ENCODE measurements around the gene FRMD5. TPM values are rescaled to one million over a fixed set of nuclear protein-coding genes. Genes with fewer than 3 reads are reported as not detected.
"Not testable (repeated sequence)": the region's sequence is repeated elsewhere in the genome, so short reads cannot be mapped to it uniquely, and the experiment has no call there.

Gene FRMD5
- total RNA-seq, 2 donors from 2014 or later, result 25.5 to 52.3 TPM

DNA sequence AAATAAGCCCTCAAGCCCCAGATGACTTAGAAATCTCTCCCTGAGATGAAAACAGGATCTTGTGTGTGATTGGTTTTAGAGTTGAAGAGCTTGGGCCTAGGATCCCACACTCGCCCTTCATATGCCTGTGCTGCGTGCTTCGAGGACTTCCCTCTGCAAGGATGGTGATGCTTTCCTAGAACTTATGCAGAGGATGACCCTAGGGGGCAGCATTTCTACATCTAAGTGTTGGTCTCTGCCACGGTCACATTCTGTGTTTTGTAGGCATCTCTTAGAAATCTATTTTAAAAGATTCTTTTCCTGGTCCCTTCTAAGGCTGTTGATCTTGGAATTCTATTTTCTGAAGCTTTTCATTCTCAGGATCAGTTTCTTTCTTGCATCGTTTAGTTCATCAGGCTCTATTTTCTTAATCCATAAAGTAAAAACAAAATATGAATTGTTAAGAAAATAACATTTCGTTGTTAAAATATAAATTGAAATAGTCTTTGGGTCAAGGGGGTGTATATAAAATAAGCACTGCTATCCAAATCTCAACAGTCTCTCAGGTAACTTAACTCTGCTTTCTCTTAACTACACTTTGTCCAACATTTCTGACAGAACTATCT is 322.6 kb downstream of the FRMD5 start:
- TF ChIP-seq, protein P1, sequence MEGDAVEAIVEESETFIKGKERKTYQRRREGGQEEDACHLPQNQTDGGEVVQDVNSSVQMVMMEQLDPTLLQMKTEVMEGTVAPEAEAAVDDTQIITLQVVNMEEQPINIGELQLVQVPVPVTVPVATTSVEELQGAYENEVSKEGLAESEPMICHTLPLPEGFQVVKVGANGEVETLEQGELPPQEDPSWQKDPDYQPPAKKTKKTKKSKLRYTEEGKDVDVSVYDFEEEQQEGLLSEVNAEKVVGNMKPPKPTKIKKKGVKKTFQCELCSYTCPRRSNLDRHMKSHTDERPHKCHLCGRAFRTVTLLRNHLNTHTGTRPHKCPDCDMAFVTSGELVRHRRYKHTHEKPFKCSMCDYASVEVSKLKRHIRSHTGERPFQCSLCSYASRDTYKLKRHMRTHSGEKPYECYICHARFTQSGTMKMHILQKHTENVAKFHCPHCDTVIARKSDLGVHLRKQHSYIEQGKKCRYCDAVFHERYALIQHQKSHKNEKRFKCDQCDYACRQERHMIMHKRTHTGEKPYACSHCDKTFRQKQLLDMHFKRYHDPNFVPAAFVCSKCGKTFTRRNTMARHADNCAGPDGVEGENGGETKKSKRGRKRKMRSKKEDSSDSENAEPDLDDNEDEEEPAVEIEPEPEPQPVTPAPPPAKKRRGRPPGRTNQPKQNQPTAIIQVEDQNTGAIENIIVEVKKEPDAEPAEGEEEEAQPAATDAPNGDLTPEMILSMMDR (IDR thresholded peaks at IDR 0.05), result peak; percentile 31 to 70
- Histone ChIP-seq H3K27me3 (no peaks in the 10 kb centered on the region), H3K4me1 (no peaks in the 10 kb centered on the region), H3K4me3 (no peak overlapping the region), H3K36me3 (peaks cover 8% of the 10 kb centered on the region), H3K27ac (no peak overlapping the region), H3K9me3 (no peaks in the 10 kb centered on the region)
- DNase-seq (ENCODE audit: low spot score), result no peak

DNA sequence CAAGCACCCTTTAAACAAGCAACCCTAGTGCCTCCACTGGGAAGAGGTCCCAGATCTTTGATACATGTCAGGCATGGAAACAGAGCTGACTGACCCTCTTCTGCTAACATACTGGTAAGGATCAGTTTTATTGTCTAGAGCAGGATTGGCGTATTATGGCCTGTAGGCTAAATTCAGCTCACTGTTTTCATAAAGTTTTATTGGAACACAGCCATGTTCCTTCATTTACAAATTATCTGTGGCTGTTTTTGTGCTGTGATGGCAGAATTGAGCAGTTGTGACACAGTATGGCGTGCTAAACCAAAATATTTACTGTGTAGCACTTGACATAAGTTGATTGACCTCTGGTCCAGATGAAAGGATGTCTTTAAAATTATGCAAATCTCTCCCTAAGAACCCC is 323.2 kb downstream of the FRMD5 start:
- no peak for DNase-seq (ENCODE audit: low spot score)
- Histone ChIP-seq H3K9me3 (no peaks in the 10 kb centered on the region), H3K4me3 (no peak overlapping the region), H3K27me3 (no peaks in the 10 kb centered on the region), H3K27ac (no peak overlapping the region), H3K36me3 (peaks cover 8% of the 10 kb centered on the region), H3K4me1 (no peaks in the 10 kb centered on the region)
- TF ChIP-seq, protein P1 (IDR thresholded peaks at IDR 0.05), result no peak

DNA sequence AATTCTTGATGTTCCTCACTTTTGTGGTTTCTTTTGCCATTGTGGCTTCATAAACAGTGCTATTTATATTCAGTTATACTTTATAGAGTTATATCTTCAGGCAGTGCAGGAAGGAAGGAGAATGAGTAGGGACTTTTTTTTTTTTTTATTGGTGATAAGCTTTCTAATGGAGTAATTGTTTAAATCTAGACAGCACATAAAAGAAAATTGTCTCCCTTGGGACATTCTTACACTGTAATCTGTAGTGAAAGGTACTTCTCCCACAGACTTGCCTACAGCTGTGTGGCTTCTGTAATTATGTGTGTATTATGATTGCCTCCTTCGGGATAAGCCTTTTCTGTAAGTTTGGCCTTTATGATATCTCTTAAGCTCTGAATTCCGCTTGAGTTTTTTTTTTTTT is 326.7 kb downstream of the FRMD5 start:
- no peak overlapping the region for H3K4me3 ChIP-seq
- H3K9me3 ChIP-seq, result no peaks in the 10 kb centered on the region
- H3K27me3 ChIP-seq, result no peaks in the 10 kb centered on the region
- no peak overlapping the region for H3K27ac ChIP-seq
- no peaks in the 10 kb centered on the region for H3K4me1 ChIP-seq
- no peak for DNase-seq (ENCODE audit: low spot score)
- peaks cover 8% of the 10 kb centered on the region for H3K36me3 ChIP-seq
- TF ChIP-seq, protein P1 (IDR thresholded peaks at IDR 0.05), result no peak

DNA sequence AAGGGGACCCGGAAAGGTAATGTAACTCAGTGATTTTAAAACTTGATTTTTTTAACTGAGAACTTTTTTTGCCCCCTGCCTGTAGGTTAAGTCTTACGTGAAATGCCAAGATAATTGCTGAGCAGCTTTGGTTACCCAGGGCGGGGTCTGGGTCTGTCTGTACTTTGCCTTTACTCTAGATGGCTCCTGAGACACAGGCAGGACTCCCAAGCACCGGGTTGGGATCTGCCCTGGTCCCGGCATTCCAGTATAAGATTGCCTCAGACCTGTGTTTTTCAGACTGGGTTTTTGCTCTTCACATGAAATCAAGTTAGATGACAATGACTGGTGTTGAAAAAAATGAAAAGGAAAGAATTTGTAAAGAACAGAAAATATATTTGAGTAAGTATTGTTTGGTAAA is 328.0 kb downstream of the FRMD5 start:
- H3K4me3 ChIP-seq, result no peak overlapping the region
- H3K27ac ChIP-seq, result no peak overlapping the region
- H3K36me3 ChIP-seq, result peaks cover 8% of the 10 kb centered on the region
- no peaks in the 10 kb centered on the region for H3K27me3 ChIP-seq
- TF ChIP-seq, protein P1 (IDR thresholded peaks at IDR 0.05), result no peak
- no peak for DNase-seq (ENCODE audit: low spot score)
- H3K4me1 ChIP-seq, result no peaks in the 10 kb centered on the region
- no peaks in the 10 kb centered on the region for H3K9me3 ChIP-seq

DNA sequence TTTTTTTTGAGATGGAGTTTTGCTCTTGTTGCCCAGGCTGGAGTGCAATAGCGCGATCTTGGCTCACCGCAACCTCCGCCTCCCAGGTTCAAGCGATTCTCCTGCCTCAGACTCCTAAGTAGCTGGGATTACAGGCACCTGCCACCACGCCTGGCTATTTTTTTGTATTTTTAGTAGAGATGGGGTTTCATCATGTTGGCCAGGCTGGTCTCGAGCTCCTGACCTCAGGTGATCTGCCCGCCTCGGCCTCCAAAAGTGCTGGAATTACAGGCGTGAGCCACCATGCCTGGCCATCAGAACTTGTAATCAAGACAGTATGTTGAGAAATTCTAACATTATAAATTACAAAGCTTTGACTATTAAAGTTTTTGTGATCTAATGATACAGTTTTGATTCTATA is 328.4 kb downstream of the FRMD5 start:
- not testable (repeated sequence) for H3K27ac ChIP-seq; H3K4me3 ChIP-seq; H3K4me1 ChIP-seq; H3K36me3 ChIP-seq; DNase-seq (ENCODE audit: low spot score); H3K27me3 ChIP-seq; H3K9me3 ChIP-seq

DNA sequence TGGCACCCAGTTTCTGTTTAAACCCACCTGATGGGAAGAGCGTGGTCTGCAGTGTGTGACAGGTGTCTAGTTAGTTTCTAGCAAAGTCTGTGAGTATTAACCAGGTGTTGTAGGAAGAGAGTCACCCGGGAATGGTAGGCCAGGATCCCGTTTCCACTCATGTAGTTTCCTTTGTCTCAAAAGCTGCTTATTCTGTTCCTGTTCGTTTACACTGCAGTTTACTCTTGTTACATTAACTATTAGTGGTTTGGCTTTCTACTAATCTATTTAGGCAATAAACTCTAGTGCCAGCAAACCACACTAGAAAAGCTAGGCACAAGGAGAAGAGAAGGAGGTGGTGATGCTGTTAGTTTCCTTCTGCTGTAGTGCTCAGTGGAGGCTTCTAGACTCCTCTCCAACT is 335.5 kb downstream of the FRMD5 start:
- TF ChIP-seq, protein P1 (IDR thresholded peaks at IDR 0.05), result no peak
- H3K27me3 ChIP-seq, result no peaks in the 10 kb centered on the region
- H3K27ac ChIP-seq, result no peak overlapping the region
- no peak for DNase-seq (ENCODE audit: low spot score)
- H3K4me3 ChIP-seq, result no peak overlapping the region
- H3K4me1 ChIP-seq, result no peaks in the 10 kb centered on the region
- H3K36me3 ChIP-seq, result no peaks in the 10 kb centered on the region
- no peaks in the 10 kb centered on the region for H3K9me3 ChIP-seq

Measured in right atrium auricular region (tissue), 2 donors.